Fibroblast of lung (primary cell): ENCODE data around the gene MLXIP. TPM values are rescaled to one million over a fixed set of nuclear protein-coding genes. Genes with fewer than 3 reads are reported as not detected.

Source experiments
- DNase-seq, 2 donors: peaks; one replicate each; pipeline versions ENCODE4 v3.0.0 to v3.0.0-alpha.2; 2010; ENCODE audit warnings: low read depth in 2 of 2
- H2AFZ ChIP-seq: 2 replicates; pipeline ENCODE4 v1.5.1; 2012; ENCODE audit warnings: low read length, control low read depth, inconsistent platforms
- H3K27ac ChIP-seq: 2 replicates; pipeline ENCODE4 v1.5.1; 2011; ENCODE audit warnings: low read length, control low read depth; ENCODE audit not compliant: insufficient read depth
- H3K27me3 ChIP-seq: 2 replicates; pipeline ENCODE4 v1.5.1; 2011; ENCODE audit warnings: mild to moderate bottlenecking, low read length; ENCODE audit not compliant: control insufficient read depth, insufficient read depth
- H3K36me3 ChIP-seq: 2 replicates; pipeline ENCODE4 v1.5.1; 2011; ENCODE audit warnings: low read length; ENCODE audit not compliant: control insufficient read depth, insufficient read depth
- H3K4me1 ChIP-seq: 2 replicates; pipeline ENCODE4 v1.5.1; 2011; ENCODE audit warnings: low read length; ENCODE audit not compliant: control insufficient read depth, insufficient read depth; ENCODE audit errors: extremely low read depth
- H3K4me2 ChIP-seq: 2 replicates; pipeline ENCODE4 v1.5.1; 2011; ENCODE audit warnings: low read length, control low read depth; ENCODE audit not compliant: insufficient read depth; ENCODE audit errors: extremely low read depth
- H3K4me3 ChIP-seq, 4 experiments: fragments of 200-600 bp in 1 of 4; sonication (generic) in 1 of 4; replicated peaks in 1 of 4; 2 replicates each; pipeline ENCODE4 v1.5.1; 2011 to 2016; ENCODE audit warnings: low read length in 4 of 4, low read depth in 3 of 4, mild to moderate bottlenecking in 3 of 4, control low read depth in 2 of 4, inconsistent platforms in 1 of 4, mixed read lengths in 1 of 4; ENCODE audit not compliant: insufficient read depth in 1 of 4; ENCODE audit errors: control extremely low read depth in 1 of 4
- H3K79me2 ChIP-seq: 2 replicates; pipeline ENCODE4 v1.5.1; 2012; ENCODE audit warnings: mild to moderate bottlenecking, low read length, inconsistent platforms; ENCODE audit not compliant: control insufficient read depth, insufficient read depth
- H3K9ac ChIP-seq: 2 replicates; pipeline ENCODE4 v1.5.1; 2011; ENCODE audit warnings: mild to moderate bottlenecking, low read length, control low read depth; ENCODE audit not compliant: insufficient read depth
- H3K9me3 ChIP-seq: 2 replicates; pipeline ENCODE4 v1.5.1; 2012; ENCODE audit warnings: low read depth, low read length; ENCODE audit not compliant: control insufficient read depth, insufficient read depth
- H4K20me1 ChIP-seq: 2 replicates; pipeline ENCODE4 v1.5.1; 2011; ENCODE audit warnings: low read length; ENCODE audit not compliant: control insufficient read depth, insufficient read depth; ENCODE audit errors: extremely low read depth
- CTCF ChIP-seq, 2 donors: IDR thresholded peaks in 1 of 2; conservative IDR thresholded peaks in 1 of 2; 1 replicate in 1 of 2; 2 replicates in 1 of 2; pipeline ENCODE4 v1.5.1; 2011 to 2012; ENCODE audit warnings: low read length in 2 of 2, control low read depth in 1 of 2, inconsistent platforms in 1 of 2, low read depth in 1 of 2, mild to moderate bottlenecking in 1 of 2
- EZH2 ChIP-seq: IDR thresholded peaks from 2 replicates; pipeline ENCODE4 v1.5.1; 2012; ENCODE audit warnings: low read length, control low read depth, mild to moderate bottlenecking; ENCODE audit errors: missing control alignments
- polyA plus RNA-seq, 2 donors: library from polyadenylated mRNA; depleted of rRNA in 1 of 2; stranded (reverse) in 1 of 2; unstranded in 1 of 2; fragments of >200 nt; gene quantifications; 2 replicates each; pipeline ENCODE4 v1.2.1, GENCODE V29; 2011 to 2012; ENCODE audit warnings: missing spikeins in 1 of 2
- total RNA-seq: library from RNA; depleted of rRNA; stranded (reverse); fragments of >200 nt; gene quantifications from 2 replicates; pipeline ENCODE4 v1.2.1, GENCODE V29; 2014

MLXIP gene
- total and polyA plus RNA-seq, 2 donors (not counting 1 experiment from before 2014, with no cell fraction given): 6.6 to 17.0 TPM

DNA sequence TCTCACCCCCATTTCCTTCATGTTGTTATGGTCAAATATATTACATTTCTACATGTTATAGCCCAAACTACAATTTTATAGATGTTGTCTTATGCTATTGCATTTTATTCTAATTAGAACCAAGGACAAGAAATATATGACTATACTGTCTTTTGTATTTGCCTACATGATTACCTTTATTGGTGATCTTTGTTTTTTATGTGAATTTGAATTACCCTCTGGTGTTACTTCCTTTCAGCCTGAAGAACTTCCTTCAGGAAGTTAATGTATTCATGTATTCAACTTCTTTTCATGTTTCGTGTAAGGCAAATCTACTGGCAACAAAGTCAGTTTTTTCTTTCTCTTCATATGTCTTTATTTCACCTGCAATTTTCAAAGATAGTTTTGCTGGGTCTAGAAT is 116.2 kb downstream of the MLXIP start:
- H3K9ac ChIP-seq: no peak overlapping the region
- H3K9me3 ChIP-seq: no peaks in the 10 kb centered on the region
- H3K27ac ChIP-seq: no peak overlapping the region
- no peak overlapping the region for H3K4me3 ChIP-seq
- no peaks in the 10 kb centered on the region for H3K4me1 ChIP-seq
- no peak overlapping the region for H2AFZ ChIP-seq
- no peak for DNase-seq
- H4K20me1 ChIP-seq: no peaks in the 10 kb centered on the region
- H3K79me2 ChIP-seq: no peaks in the 10 kb centered on the region
- no peak for TF ChIP-seq CTCF (conservative IDR thresholded peaks at IDR 0.05 in 1 of 2, IDR thresholded peaks at IDR 0.05 in 1 of 2; ENCODE audit: low read depth in 1 of 2, low read length in 2 of 2)
- no peak for TF ChIP-seq EZH2
- no peak overlapping the region for H3K4me2 ChIP-seq
- H3K27me3 ChIP-seq: no peaks in the 10 kb centered on the region
- no peaks in the 10 kb centered on the region for H3K36me3 ChIP-seq

- no peak for DNase-seq
- H2AFZ ChIP-seq: no peak overlapping the region
- no peaks in the 10 kb centered on the region for H3K27me3 ChIP-seq
- no peak overlapping the region for H3K9ac ChIP-seq
- H4K20me1 ChIP-seq: no peaks in the 10 kb centered on the region
- no peaks in the 10 kb centered on the region for H3K36me3 ChIP-seq
- no peaks in the 10 kb centered on the region for H3K79me2 ChIP-seq
- no peaks in the 10 kb centered on the region for H3K4me1 ChIP-seq
- no peak overlapping the region for H3K4me2 ChIP-seq
- TF ChIP-seq CTCF (conservative IDR thresholded peaks at IDR 0.05 in 1 of 2, IDR thresholded peaks at IDR 0.05 in 1 of 2; ENCODE audit: low read depth in 1 of 2, low read length in 2 of 2) (no peak), EZH2 (no peak)
- H3K9me3 ChIP-seq: no peaks in the 10 kb centered on the region
- H3K4me3 ChIP-seq: no peak overlapping the region
- H3K27ac ChIP-seq: no peak overlapping the region
Observed at GRCh38 chr12:122195405-122195804, 116.8 kb downstream of the MLXIP start.

Other genes with a start within 250 kb of the MLXIP start
- gene HPD, start 219.9 kb upstream of the MLXIP start, total RNA-seq: 0.17 and 0.26 TPM in 2 replicates
- 0.36 and 0.55 TPM in 2 replicates for gene HPD, start 219.9 kb upstream of the MLXIP start, polyA plus RNA-seq
- 38.8 and 73.5 TPM in 2 replicates for gene PSMD9, start 190.0 kb upstream of the MLXIP start, total RNA-seq
- gene PSMD9, start 190.0 kb upstream of the MLXIP start, polyA plus RNA-seq: 77.7 and 98.1 TPM in 2 replicates
- gene CFAP251, start 160.2 kb upstream of the MLXIP start, total RNA-seq: 3.9 and 7.9 TPM in 2 replicates
- gene CFAP251, start 160.2 kb upstream of the MLXIP start, polyA plus RNA-seq: 2.7 and 4.4 TPM in 2 replicates
- gene BCL7A, start 56.9 kb upstream of the MLXIP start, total RNA-seq: 4.9 and 7.4 TPM in 2 replicates
- gene BCL7A, start 56.9 kb upstream of the MLXIP start, polyA plus RNA-seq: 3.8 and 8.0 TPM in 2 replicates
- gene IL31, start 95.5 kb downstream of the MLXIP start, total RNA-seq: not detected in 2 replicates
- gene IL31, start 95.5 kb downstream of the MLXIP start, polyA plus RNA-seq: not detected in 2 replicates
- gene LRRC43, start 104.4 kb downstream of the MLXIP start, total RNA-seq: 1.8 and 3.6 TPM in 2 replicates
- 0.61 and 0.71 TPM in 2 replicates for gene LRRC43, start 104.4 kb downstream of the MLXIP start, polyA plus RNA-seq
- gene B3GNT4, start 125.0 kb downstream of the MLXIP start, total RNA-seq: under 0.01 and 0.33 TPM in 2 replicates
- gene B3GNT4, start 125.0 kb downstream of the MLXIP start, polyA plus RNA-seq: 0.12 and 0.14 TPM in 2 replicates
- gene DIABLO, start 147.3 kb downstream of the MLXIP start, total RNA-seq: 60.6 and 70.6 TPM in 2 replicates
- 59.6 and 73.5 TPM in 2 replicates for gene DIABLO, start 147.3 kb downstream of the MLXIP start, polyA plus RNA-seq
- gene VPS33A, start 187.7 kb downstream of the MLXIP start, total RNA-seq: 18.2 and 22.3 TPM in 2 replicates
- 15.4 and 17.2 TPM in 2 replicates for gene VPS33A, start 187.7 kb downstream of the MLXIP start, polyA plus RNA-seq